ENCODE results near the gene MAPKAPK3.

The MAPKAPK3 gene

DNA sequence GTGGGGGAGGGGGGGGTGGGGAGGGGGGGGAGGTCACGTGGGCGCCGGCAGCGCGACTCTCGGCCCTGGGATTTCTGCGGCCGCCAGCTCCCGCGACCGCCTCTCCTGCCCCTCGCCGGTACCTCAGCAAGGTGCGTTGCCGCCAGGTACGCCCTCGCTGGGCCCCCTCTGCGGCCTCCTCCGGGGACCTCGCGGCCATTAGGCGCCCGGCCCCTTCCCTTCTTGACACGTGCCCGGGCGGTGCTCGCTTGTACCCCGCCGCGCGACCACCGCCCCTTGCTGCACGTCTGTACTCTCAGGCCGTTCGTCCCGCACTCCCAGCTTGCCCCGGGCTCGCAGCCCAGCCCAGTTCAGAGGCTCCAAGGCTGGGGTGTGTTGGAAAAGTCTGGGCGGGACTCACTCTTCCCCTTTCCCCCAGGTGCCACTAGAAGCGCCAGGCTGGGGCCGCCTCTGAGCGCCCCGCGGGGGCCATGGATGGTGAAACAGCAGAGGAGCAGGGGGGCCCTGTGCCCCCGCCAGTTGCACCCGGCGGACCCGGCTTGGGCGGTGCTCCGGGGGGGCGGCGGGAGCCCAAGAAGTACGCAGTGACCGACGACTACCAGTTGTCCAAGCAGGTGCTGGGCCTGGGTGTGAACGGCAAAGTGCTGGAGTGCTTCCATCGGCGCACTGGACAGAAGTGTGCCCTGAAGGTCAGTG, at the start of gene MAPKAPK3:
Gene MAPKAPK3, plus strand, starts transcription at position 56 of the 696 bp plus-strand sequence. Its CDS starts 415 bp downstream, at position 471.
- TF ChIP-seq, protein P1, sequence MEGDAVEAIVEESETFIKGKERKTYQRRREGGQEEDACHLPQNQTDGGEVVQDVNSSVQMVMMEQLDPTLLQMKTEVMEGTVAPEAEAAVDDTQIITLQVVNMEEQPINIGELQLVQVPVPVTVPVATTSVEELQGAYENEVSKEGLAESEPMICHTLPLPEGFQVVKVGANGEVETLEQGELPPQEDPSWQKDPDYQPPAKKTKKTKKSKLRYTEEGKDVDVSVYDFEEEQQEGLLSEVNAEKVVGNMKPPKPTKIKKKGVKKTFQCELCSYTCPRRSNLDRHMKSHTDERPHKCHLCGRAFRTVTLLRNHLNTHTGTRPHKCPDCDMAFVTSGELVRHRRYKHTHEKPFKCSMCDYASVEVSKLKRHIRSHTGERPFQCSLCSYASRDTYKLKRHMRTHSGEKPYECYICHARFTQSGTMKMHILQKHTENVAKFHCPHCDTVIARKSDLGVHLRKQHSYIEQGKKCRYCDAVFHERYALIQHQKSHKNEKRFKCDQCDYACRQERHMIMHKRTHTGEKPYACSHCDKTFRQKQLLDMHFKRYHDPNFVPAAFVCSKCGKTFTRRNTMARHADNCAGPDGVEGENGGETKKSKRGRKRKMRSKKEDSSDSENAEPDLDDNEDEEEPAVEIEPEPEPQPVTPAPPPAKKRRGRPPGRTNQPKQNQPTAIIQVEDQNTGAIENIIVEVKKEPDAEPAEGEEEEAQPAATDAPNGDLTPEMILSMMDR (IDR thresholded peaks at IDR 0.05; ENCODE audit: borderline replicate concordance, insufficient read depth, low read depth, low read length), result no peak

DNA sequence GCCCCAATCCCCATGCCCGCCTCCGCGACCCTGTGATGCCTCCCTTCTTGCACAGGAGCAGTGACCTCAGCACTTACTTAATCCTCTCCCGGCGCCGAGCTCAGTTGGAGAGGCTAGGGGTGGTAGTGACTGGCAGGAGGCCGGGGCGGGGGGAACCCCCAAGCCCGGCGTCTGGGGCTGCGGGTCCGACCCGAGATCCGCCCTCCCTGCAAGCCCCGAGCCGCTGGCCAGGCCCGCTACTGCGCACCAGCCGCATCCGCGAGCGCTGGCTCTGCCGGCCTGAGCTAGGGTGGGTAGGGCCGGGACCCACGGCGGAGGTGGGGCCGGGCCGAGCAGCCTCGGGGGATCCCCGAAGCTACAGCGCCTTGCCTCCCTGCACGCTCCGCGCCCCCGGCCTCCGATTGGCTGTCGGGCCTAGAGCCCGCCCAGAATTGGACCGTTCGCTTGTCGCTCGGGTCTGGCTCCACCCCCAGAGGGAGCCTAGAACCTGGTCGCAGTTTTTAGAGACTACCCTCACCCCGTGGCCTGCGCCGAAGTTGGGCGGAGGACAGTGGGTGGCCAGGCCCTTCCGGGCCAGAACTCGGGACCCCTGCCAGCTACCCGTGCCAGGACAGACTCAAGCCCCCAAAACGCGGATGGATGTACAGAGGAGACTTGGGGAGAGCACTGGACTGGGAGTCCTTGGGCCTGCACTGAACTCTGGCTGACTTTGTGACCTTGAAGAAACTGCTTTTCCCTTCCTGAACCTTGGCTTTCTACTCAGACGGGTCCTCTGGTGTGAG, 49.4 kb upstream of the MAPKAPK3 start, which contains the start of gene C3orf18:
Gene C3orf18, minus strand, starts transcription at position 362 of the 782 bp plus-strand sequence. CDS start 2,048 bp downstream, outside the sequence.
- peak within 1 kb of the TSS; percentile 54 for H3K4me3 ChIP-seq (ENCODE audit: low read depth, low read length)
- TF ChIP-seq, protein P1 (IDR thresholded peaks at IDR 0.05; ENCODE audit: borderline replicate concordance, insufficient read depth, low read depth, low read length), result no peak

More for the DNA sequence above, at the start of gene MAPKAPK3:
- peak within 1 kb of the TSS; percentile 82 for H3K4me3 ChIP-seq (ENCODE audit: low read depth, low read length)

GRCh38 chr3:50568947-50569749, 47.8 kb upstream of the MAPKAPK3 start, which contains the start of gene HEMK1:
Gene HEMK1, plus strand, starts transcription at chr3:50569522. Its CDS starts 1,583 bp downstream, at chr3:50571105.
- peak within 1 kb of the TSS; percentile 97 for H3K4me3 ChIP-seq (ENCODE audit: low read depth, low read length)
- TF ChIP-seq, protein P1 (IDR thresholded peaks at IDR 0.05; ENCODE audit: borderline replicate concordance, insufficient read depth, low read depth, low read length), result no peak

DNA sequence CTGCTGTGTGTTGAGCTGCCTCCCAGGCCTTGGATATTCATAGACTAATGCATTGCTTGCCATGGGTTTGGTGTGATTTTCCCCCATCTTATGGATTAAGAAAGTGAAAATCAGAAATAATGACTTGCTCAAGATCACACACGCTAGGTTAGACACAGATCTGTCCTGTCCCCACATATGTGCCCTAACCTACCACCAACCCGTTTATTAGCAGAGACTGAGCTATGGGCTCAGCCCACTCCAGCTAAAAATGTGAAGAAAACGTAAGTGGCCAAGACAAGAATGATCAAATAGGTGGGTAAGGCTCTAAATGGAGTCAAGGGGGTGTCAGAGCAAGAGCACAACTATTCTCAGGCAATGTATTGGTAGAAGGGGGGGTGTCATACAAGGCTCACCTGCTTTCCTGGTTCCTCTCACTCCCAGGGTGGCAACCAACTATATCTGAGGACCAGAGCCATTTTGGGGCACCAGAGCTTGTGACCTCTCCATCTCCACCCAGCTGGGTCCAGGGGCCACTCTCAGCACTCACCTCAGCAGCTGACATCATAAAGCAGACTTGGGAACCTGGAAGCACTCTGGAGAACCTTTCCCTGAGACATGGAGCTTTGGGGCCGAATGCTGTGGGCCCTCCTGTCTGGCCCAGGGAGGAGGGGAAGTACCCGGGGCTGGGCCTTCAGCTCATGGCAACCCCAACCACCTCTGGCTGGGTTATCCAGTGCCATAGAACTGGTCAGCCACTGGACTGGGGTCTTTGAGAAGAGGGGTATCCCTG, 46.3 kb upstream of the MAPKAPK3 start:
- no peak overlapping the region for H3K4me3 ChIP-seq (ENCODE audit: low read depth, low read length)
- TF ChIP-seq, protein P1 (IDR thresholded peaks at IDR 0.05; ENCODE audit: borderline replicate concordance, insufficient read depth, low read depth, low read length), result no peak

DNA sequence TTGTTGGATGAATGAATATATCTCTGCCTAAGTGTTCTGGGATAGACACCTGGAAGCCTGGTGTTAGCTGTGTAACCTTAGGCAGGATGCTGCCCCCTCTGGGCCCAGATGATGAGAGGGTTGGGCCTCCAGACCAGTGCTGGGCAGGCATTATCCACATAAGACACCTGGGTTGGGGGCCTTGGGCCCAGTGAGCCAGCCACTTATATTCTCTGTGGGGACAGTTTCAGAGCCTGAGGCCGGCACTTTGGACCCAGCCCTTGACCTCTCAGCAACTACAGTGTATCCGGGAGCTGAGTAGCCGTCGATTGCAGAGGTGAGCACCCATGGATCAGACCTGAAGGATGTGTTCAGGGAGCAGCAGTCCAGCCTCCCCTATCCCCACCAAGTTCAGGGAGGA, 45.5 kb upstream of the MAPKAPK3 start:
- H3K4me3 ChIP-seq (ENCODE audit: low read depth, low read length), result no peak overlapping the region
- TF ChIP-seq, protein P1 (IDR thresholded peaks at IDR 0.05; ENCODE audit: borderline replicate concordance, insufficient read depth, low read depth, low read length), result no peak

GRCh38 chr3:50572158-50572557, 44.8 kb upstream of the MAPKAPK3 start:
- TF ChIP-seq, protein P1 (IDR thresholded peaks at IDR 0.05; ENCODE audit: borderline replicate concordance, insufficient read depth, low read depth, low read length), result peak; percentile 94
- H3K4me3 ChIP-seq (ENCODE audit: low read depth, low read length), result no peak overlapping the region
